Endodermal cell (in vitro differentiated cells): ENCODE measurements around the gene DPF3. TPM values are rescaled to one million over a fixed set of nuclear protein-coding genes. Genes with fewer than 3 reads are reported as not detected.

Experiments
- DNase-seq: peaks from one replicate; pipeline ENCODE4 v3.0.0-alpha.2; 2017
- H3K27ac ChIP-seq: 2 replicates; pipeline ENCODE4 v1.5.1; 2013; ENCODE audit warnings: mild to moderate bottlenecking, low read depth, low read length, moderate library complexity
- H3K27me3 ChIP-seq: 2 replicates; pipeline ENCODE4 v1.6.1; 2013; ENCODE audit warnings: mild to moderate bottlenecking, low read length, moderate library complexity; ENCODE audit not compliant: insufficient read depth, control insufficient read depth, poor library complexity, severe bottlenecking
- H3K36me3 ChIP-seq: 2 replicates; pipeline ENCODE4 v1.7.0; 2013; ENCODE audit warnings: mild to moderate bottlenecking, low read length, moderate library complexity; ENCODE audit not compliant: control insufficient read depth, insufficient read depth
- H3K4me1 ChIP-seq: one replicate; pipeline ENCODE4 v1.7.0; 2013; ENCODE audit warnings: low read length; ENCODE audit not compliant: control insufficient read depth, insufficient read depth
- H3K4me3 ChIP-seq: 2 replicates; pipeline ENCODE4 v1.5.1; 2013; ENCODE audit warnings: mild to moderate bottlenecking, low read length, moderate library complexity
- H3K9ac ChIP-seq: 2 replicates; pipeline ENCODE4 v1.6.1; 2013; ENCODE audit warnings: mild to moderate bottlenecking, low read length, moderate library complexity; ENCODE audit not compliant: poor library complexity, severe bottlenecking; ENCODE audit errors: extremely low read depth
- H3K9me3 ChIP-seq: 2 replicates; pipeline ENCODE4 v1.6.1; 2013; ENCODE audit warnings: mild to moderate bottlenecking, low read length, moderate library complexity; ENCODE audit not compliant: control insufficient read depth
- H3K27ac Mint-ChIP-seq: 2 replicates; pipeline ENCODE4 v1.8.0; 2020; ENCODE audit warnings: mixed read lengths
- H3K27me3 Mint-ChIP-seq: 2 replicates; pipeline ENCODE4 v1.8.0; 2021; ENCODE audit warnings: mild to moderate bottlenecking, mixed read lengths; ENCODE audit not compliant: insufficient read depth
- H3K36me3 Mint-ChIP-seq: 2 replicates; pipeline ENCODE4 v1.8.0; 2020; ENCODE audit warnings: low read depth, mixed read lengths
- H3K4me1 Mint-ChIP-seq: 2 replicates; pipeline ENCODE4 v1.8.0; 2020; ENCODE audit warnings: mixed read lengths
- H3K4me3 Mint-ChIP-seq: 2 replicates; pipeline ENCODE4 v1.8.0; 2020; ENCODE audit warnings: mild to moderate bottlenecking, moderate library complexity, mixed read lengths
- H3K9me3 Mint-ChIP-seq: 2 replicates; pipeline ENCODE4 v1.8.0; 2020; ENCODE audit warnings: mild to moderate bottlenecking, mixed read lengths
- WGBS, 2 experiments: methylation state at CpG; one replicate each; pipeline versions ENCODE4 v1.1.5 to v1.1.7; 2013; ENCODE audit warnings: missing lambda C conversion rate in 2 of 2, mixed read lengths in 1 of 2; ENCODE audit not compliant: insufficient coverage in 1 of 2, insufficient read length in 1 of 2; 5-methylcytosine and 5-hydroxymethylcytosine counted together
- total RNA-seq, 2 donors: library from RNA; stranded (reverse); fragmentation: NEBNext Ultra II Directional in 1 of 2; extraction: Animal tissue kit (Norgen Biotek cat#: 25700) in 1 of 2; gene quantifications; 2 replicates in 1 of 2; 3 replicates in 1 of 2; pipeline ENCODE4 v1.2.1, GENCODE V29; 2021
- TF ChIP-seq, protein P1 (sequence below): fragments of 200-600 bp; sonication (generic); conservative IDR thresholded peaks from 2 replicates; pipeline ENCODE4 v1.5.0; 2021; ENCODE audit warnings: antibody characterized with exemption, mild to moderate bottlenecking

The DPF3 gene
- total RNA-seq, 2 donors from 2014 or later, result not detected

DNA sequence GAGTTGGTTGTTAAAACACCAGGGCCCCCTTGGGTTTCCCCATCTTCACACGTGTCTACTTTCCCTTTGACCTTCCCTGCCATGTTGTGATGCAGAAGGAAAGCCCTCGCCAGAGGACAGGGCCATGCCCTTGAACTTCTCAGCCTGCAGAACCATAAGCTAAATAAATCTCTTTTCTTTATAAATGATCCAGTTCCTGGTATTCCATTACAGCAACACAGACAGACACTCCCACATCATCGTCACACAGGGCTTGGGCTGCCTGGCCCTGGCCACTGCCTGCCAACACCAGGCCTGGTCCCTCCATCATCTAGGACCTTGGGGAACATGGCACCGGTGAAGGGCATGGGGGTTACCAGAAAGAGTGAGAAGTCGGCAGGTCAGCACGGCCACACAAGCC, 84.8 kb downstream of the DPF3 start:
- H3K4me1 ChIP-seq, result no peaks in the 10 kb centered on the region
- DNase-seq, result no peak
- no peaks in the 10 kb centered on the region for H3K36me3 ChIP-seq
- WGBS, 2 experiments, result 82 to 87% methylated on average over 6 of the region's 6 CpGs
- no peaks in the 10 kb centered on the region for H3K27me3 ChIP-seq
- peaks cover 32% of the 10 kb centered on the region for H3K27me3 Mint-ChIP-seq
- no peaks in the 10 kb centered on the region for H3K36me3 Mint-ChIP-seq
- H3K27ac Mint-ChIP-seq, result no peak overlapping the region
- TF ChIP-seq, protein P1, sequence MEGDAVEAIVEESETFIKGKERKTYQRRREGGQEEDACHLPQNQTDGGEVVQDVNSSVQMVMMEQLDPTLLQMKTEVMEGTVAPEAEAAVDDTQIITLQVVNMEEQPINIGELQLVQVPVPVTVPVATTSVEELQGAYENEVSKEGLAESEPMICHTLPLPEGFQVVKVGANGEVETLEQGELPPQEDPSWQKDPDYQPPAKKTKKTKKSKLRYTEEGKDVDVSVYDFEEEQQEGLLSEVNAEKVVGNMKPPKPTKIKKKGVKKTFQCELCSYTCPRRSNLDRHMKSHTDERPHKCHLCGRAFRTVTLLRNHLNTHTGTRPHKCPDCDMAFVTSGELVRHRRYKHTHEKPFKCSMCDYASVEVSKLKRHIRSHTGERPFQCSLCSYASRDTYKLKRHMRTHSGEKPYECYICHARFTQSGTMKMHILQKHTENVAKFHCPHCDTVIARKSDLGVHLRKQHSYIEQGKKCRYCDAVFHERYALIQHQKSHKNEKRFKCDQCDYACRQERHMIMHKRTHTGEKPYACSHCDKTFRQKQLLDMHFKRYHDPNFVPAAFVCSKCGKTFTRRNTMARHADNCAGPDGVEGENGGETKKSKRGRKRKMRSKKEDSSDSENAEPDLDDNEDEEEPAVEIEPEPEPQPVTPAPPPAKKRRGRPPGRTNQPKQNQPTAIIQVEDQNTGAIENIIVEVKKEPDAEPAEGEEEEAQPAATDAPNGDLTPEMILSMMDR, result no peak
- no peaks in the 10 kb centered on the region for H3K9me3 Mint-ChIP-seq
- no peak overlapping the region for H3K4me3 ChIP-seq
- H3K27ac ChIP-seq, result no peak overlapping the region
- H3K4me3 Mint-ChIP-seq, result no peak overlapping the region
- H3K4me1 Mint-ChIP-seq, result peaks cover 4% of the 10 kb centered on the region
- H3K9ac ChIP-seq, result no peak overlapping the region
- H3K9me3 ChIP-seq, result no peaks in the 10 kb centered on the region

DNA sequence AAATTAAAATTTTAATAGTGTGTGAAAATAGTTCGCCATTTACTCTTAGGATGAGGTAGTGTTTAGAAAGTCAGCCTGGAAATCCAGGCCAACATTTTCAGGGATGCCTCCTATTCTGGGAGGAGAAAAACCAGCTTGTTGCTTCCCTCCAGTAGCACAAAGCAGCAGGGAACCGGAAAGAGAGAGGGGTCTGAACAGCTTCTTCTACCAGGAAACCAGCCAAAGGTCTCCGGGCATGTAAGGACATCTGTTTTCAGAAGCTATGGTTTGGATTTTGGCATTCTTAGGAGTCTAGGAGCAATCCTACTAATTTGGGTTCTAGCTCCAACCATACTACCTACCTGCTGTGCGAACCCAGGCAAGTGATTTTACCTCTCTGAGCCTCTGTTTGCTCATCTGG, 85.3 kb downstream of the DPF3 start:
- H3K36me3 ChIP-seq, result no peaks in the 10 kb centered on the region
- Mint-ChIP-seq H3K4me1 (peaks cover 7% of the 10 kb centered on the region), H3K27ac (no peak overlapping the region), H3K4me3 (no peak overlapping the region), H3K27me3 (peaks cover 37% of the 10 kb centered on the region), H3K9me3 (no peaks in the 10 kb centered on the region), H3K36me3 (no peaks in the 10 kb centered on the region)
- no peak overlapping the region for H3K9ac ChIP-seq
- no peak overlapping the region for H3K27ac ChIP-seq
- H3K9me3 ChIP-seq, result no peaks in the 10 kb centered on the region
- DNase-seq, result no peak
- no peaks in the 10 kb centered on the region for H3K4me1 ChIP-seq
- H3K4me3 ChIP-seq, result no peak overlapping the region
- TF ChIP-seq, protein P1, result no peak
- no peaks in the 10 kb centered on the region for H3K27me3 ChIP-seq
- WGBS, 2 experiments, result 87 to 92% methylated on average over 3 to 4 of the region's 4 CpGs

DNA sequence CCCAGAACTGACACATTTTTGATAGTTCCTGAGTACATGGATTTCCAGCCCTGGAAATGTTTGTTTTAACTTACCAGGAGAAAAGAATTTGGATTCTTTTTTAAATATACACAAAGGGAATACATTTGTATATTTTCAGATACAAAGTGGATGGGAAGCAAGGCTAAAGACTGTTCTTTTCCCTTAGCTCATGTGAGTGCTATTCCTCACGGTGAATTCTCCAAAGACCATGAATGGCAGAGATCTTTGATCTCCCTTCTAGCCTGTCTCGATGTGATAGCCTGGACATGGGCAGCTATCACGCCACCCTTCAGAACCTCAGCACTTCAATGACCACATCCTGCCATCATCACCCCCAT, 91.3 kb downstream of the DPF3 start:
- Mint-ChIP-seq H3K27ac (no peak overlapping the region), H3K27me3 (peaks cover 48% of the 10 kb centered on the region), H3K4me1 (peaks cover 7% of the 10 kb centered on the region), H3K4me3 (no peak overlapping the region), H3K36me3 (no peaks in the 10 kb centered on the region), H3K9me3 (no peaks in the 10 kb centered on the region)
- no peaks in the 10 kb centered on the region for H3K9me3 ChIP-seq
- H3K4me3 ChIP-seq, result no peak overlapping the region
- H3K4me1 ChIP-seq, result no peaks in the 10 kb centered on the region
- DNase-seq, result no peak
- no peak overlapping the region for H3K9ac ChIP-seq
- H3K27me3 ChIP-seq, result no peaks in the 10 kb centered on the region
- H3K27ac ChIP-seq, result no peak overlapping the region
- WGBS, 2 experiments, result 87 to 100% methylated on average over 1 to 3 of the region's 3 CpGs
- TF ChIP-seq, protein P1, result no peak
- no peaks in the 10 kb centered on the region for H3K36me3 ChIP-seq
